ENCODE measurements around the gene CASP7. TPM values are rescaled to one million over a fixed set of nuclear protein-coding genes. Genes with fewer than 3 reads are reported as not detected.

The CASP7 gene
- total RNA-seq, 4 donors from 2014 or later = 34.0 to 233 (median 101) TPM

GRCh38 chr10:113732966-113733365, 53.3 kb downstream of the CASP7 start:
- in situ Hi-C loops (cut with MboI; ENCODE audit: low pct_ligation_motif_present in 1 of 4, low pct_unique_long_range_greater_than_20kb in 1 of 4, low sequenced_read_pairs in 3 of 4) (no loop called here), intact Hi-C loops (cut with DNase I; ENCODE audit: low total_unique reads) (no loop called here)
- DNase-seq = no peak
- Histone ChIP-seq H3K9me3 (no peaks in the 10 kb centered on the region), H3K36me3 (peaks cover 0 to 26% (median 11%) of the 10 kb centered on the region in 4 donors), H3K27me3 (no peaks in the 10 kb centered on the region), H3K4me3 (no peak overlapping the region), H3K27ac (no peak overlapping the region), H3K4me1 (peaks cover 0 to 8% (median 0%) of the 10 kb centered on the region in 4 donors)
- WGBS, 2 donors (ENCODE audit: low coverage in 1 of 2) = 43 to 67% methylated on average over 3 to 4 of the region's 4 CpGs
- TF ChIP-seq CTCF (IDR thresholded peaks at IDR 0.05) (no peak), POLR2AphosphoS5 (IDR thresholded peaks at IDR 0.05) (no peak), EP300 (IDR thresholded peaks at IDR 0.05; ENCODE audit: low read depth) (no peak), POLR2A (IDR thresholded peaks at IDR 0.05) (no peak)

- in situ Hi-C loops (cut with MboI; ENCODE audit: low pct_ligation_motif_present in 1 of 4, low pct_unique_long_range_greater_than_20kb in 1 of 4, low sequenced_read_pairs in 3 of 4) (no loop called here), intact Hi-C loops (cut with DNase I; ENCODE audit: low total_unique reads) (no loop called here)
- no peak for DNase-seq
- 82 to 88% methylated on average over 4 of the region's 4 CpGs for WGBS, 2 donors (ENCODE audit: low coverage in 1 of 2)
- H3K4me3 ChIP-seq = no peak overlapping the region
- peaks cover 0 to 8% (median 0%) of the 10 kb centered on the region in 4 donors for H3K4me1 ChIP-seq
- no peaks in the 10 kb centered on the region for H3K9me3 ChIP-seq
- no peak overlapping the region for H3K27ac ChIP-seq
- no peak for TF ChIP-seq POLR2AphosphoS5 (IDR thresholded peaks at IDR 0.05)
- no peak for TF ChIP-seq EP300 (IDR thresholded peaks at IDR 0.05; ENCODE audit: low read depth)
- no peak for TF ChIP-seq POLR2A (IDR thresholded peaks at IDR 0.05)
- H3K36me3 ChIP-seq = peaks cover 0 to 19% (median 9%) of the 10 kb centered on the region in 4 donors
- no peaks in the 10 kb centered on the region for H3K27me3 ChIP-seq
These were observed 53.9 kb downstream of the CASP7 start for GRCh38 chr10:113733635-113734034.

- Histone ChIP-seq H3K36me3 (no peaks in the 10 kb centered on the region), H3K27ac (no peak overlapping the region), H3K9me3 (no peaks in the 10 kb centered on the region), H3K4me1 (peaks cover 0 to 8% (median 0%) of the 10 kb centered on the region in 4 donors), H3K4me3 (no peak overlapping the region), H3K27me3 (no peaks in the 10 kb centered on the region)
- WGBS, 2 donors (ENCODE audit: low coverage in 1 of 2) = 12% methylated on average over 2 of the region's 2 CpGs; no CpG with 5 or more reads in 1 of the 2 donors
- intact Hi-C loops (cut with DNase I; ENCODE audit: low total_unique reads) = no loop called here
- DNase-seq = no peak
- no peak for TF ChIP-seq POLR2A (IDR thresholded peaks at IDR 0.05)
- TF ChIP-seq CTCF (IDR thresholded peaks at IDR 0.05) = peak in 1 of 5 experiments; percentile 23
- in situ Hi-C loops (cut with MboI; ENCODE audit: low pct_ligation_motif_present in 1 of 4, low pct_unique_long_range_greater_than_20kb in 1 of 4, low sequenced_read_pairs in 3 of 4) = no loop called here
These were observed 56.2 kb downstream of the CASP7 start for GRCh38 chr10:113735913-113736312.

- peaks cover 0 to 8% (median 0%) of the 10 kb centered on the region in 4 donors for H3K4me1 ChIP-seq
- 13 to 29% methylated on average over 1 of the region's 1 CpG for WGBS, 2 donors (ENCODE audit: low coverage in 1 of 2)
- in situ Hi-C loops (cut with MboI; ENCODE audit: low pct_ligation_motif_present in 1 of 4, low pct_unique_long_range_greater_than_20kb in 1 of 4, low sequenced_read_pairs in 3 of 4) (no loop called here), intact Hi-C loops (cut with DNase I; ENCODE audit: low total_unique reads) (no loop called here)
- TF ChIP-seq EP300 (IDR thresholded peaks at IDR 0.05; ENCODE audit: low read depth) (no peak), CTCF (IDR thresholded peaks at IDR 0.05) (no peak), POLR2A (IDR thresholded peaks at IDR 0.05) (no peak)
- no peak overlapping the region for H3K4me3 ChIP-seq
- no peaks in the 10 kb centered on the region for H3K36me3 ChIP-seq
- H3K9me3 ChIP-seq = no peaks in the 10 kb centered on the region
- no peaks in the 10 kb centered on the region for H3K27me3 ChIP-seq
- no peak overlapping the region for H3K27ac ChIP-seq
- DNase-seq = no peak
These were observed 56.9 kb downstream of the CASP7 start for GRCh38 chr10:113736576-113736975.

GRCh38 chr10:113739031-113739430, 59.3 kb downstream of the CASP7 start:
- H3K9me3 ChIP-seq = no peaks in the 10 kb centered on the region
- intact Hi-C loops (cut with DNase I; ENCODE audit: low total_unique reads) = no loop called here
- no peak for DNase-seq
- H3K4me3 ChIP-seq = no peak overlapping the region
- no peaks in the 10 kb centered on the region for H3K27me3 ChIP-seq
- no peak overlapping the region for H3K27ac ChIP-seq
- in situ Hi-C loops (cut with MboI; ENCODE audit: low pct_ligation_motif_present in 1 of 4, low pct_unique_long_range_greater_than_20kb in 1 of 4, low sequenced_read_pairs in 3 of 4) = no loop called here
- peaks cover 0 to 8% (median 0%) of the 10 kb centered on the region in 4 donors for H3K4me1 ChIP-seq
- 55 to 79% methylated on average over 4 of the region's 4 CpGs for WGBS, 2 donors (ENCODE audit: low coverage in 1 of 2)
- TF ChIP-seq POLR2A (IDR thresholded peaks at IDR 0.05) (no peak), CTCF (IDR thresholded peaks at IDR 0.05) (no peak), POLR2AphosphoS5 (IDR thresholded peaks at IDR 0.05) (no peak), EP300 (IDR thresholded peaks at IDR 0.05; ENCODE audit: low read depth) (no peak)
- H3K36me3 ChIP-seq = no peaks in the 10 kb centered on the region
